Mesenchymal stem cell (in vitro differentiated cells and primary cell): ENCODE results near the gene IL1A.

Source experiments
- DNase-seq: peaks from one replicate; pipeline ENCODE4 v3.0.0-alpha.2; 2013
- H2AFZ ChIP-seq: one replicate; pipeline ENCODE4 v1.6.1; 2013; ENCODE audit warnings: low read depth, mild to moderate bottlenecking, control low read depth, inconsistent platforms, low read length, moderate library complexity
- H2AK5ac ChIP-seq: 2 replicates; pipeline ENCODE4 v1.6.1; 2013; ENCODE audit warnings: low read length, moderate library complexity, mild to moderate bottlenecking, inconsistent platforms; ENCODE audit not compliant: severe bottlenecking
- H2BK120ac ChIP-seq: one replicate; pipeline ENCODE4 v1.6.1; 2013; ENCODE audit warnings: low read depth, mild to moderate bottlenecking, inconsistent platforms, low read length, moderate library complexity
- H2BK12ac ChIP-seq, 2 experiments: one replicate each; pipeline ENCODE4 v1.6.1; 2013; ENCODE audit warnings: inconsistent platforms in 2 of 2, low read length in 2 of 2, mild to moderate bottlenecking in 2 of 2, moderate library complexity in 2 of 2, control low read depth in 1 of 2
- H2BK15ac ChIP-seq: one replicate; pipeline ENCODE4 v1.6.1; 2013; ENCODE audit warnings: mild to moderate bottlenecking, low read depth, inconsistent platforms; ENCODE audit not compliant: poor library complexity, severe bottlenecking
- H2BK5ac ChIP-seq: 2 replicates; pipeline ENCODE4 v1.6.1; 2013; ENCODE audit warnings: low read depth, mild to moderate bottlenecking, low read length, control low read depth, inconsistent platforms; ENCODE audit not compliant: poor library complexity, severe bottlenecking
- H3K14ac ChIP-seq, 2 experiments: one replicate each; pipeline ENCODE4 v1.6.1; 2013; ENCODE audit warnings: inconsistent platforms in 2 of 2, low read length in 2 of 2, control low read depth in 1 of 2, mild to moderate bottlenecking in 1 of 2, moderate library complexity in 1 of 2
- H3K18ac ChIP-seq, 2 experiments: one replicate each; pipeline ENCODE4 v1.6.1; 2013; ENCODE audit warnings: inconsistent platforms in 2 of 2, low read length in 2 of 2, control low read depth in 1 of 2, low read depth in 1 of 2, mild to moderate bottlenecking in 1 of 2
- H3K23ac ChIP-seq, 2 experiments: one replicate each; pipeline ENCODE4 v1.6.1; 2013; ENCODE audit warnings: inconsistent platforms in 2 of 2, low read length in 2 of 2, mild to moderate bottlenecking in 2 of 2, moderate library complexity in 2 of 2, control low read depth in 1 of 2
- H3K27ac ChIP-seq: 2 replicates; pipeline ENCODE4 v1.5.1; 2013; ENCODE audit warnings: mild to moderate bottlenecking, moderate library complexity, low read length, control low read depth, inconsistent platforms; ENCODE audit not compliant: poor library complexity, severe bottlenecking
- H3K27me3 ChIP-seq, 2 experiments: 2 replicates each; pipeline versions ENCODE4 v1.6.1 to v1.7.0; 2013; ENCODE audit warnings: low read length in 2 of 2, mild to moderate bottlenecking in 2 of 2, moderate library complexity in 2 of 2, control low read depth in 1 of 2, inconsistent platforms in 1 of 2; ENCODE audit not compliant: control insufficient read depth in 1 of 2, insufficient read depth in 1 of 2
- H3K36me3 ChIP-seq, 2 experiments: 2 replicates each; pipeline versions ENCODE4 v1.6.1 to v1.7.0; 2013; ENCODE audit warnings: low read length in 2 of 2, control low read depth in 1 of 2, inconsistent platforms in 1 of 2, low read depth in 1 of 2, mild to moderate bottlenecking in 1 of 2; ENCODE audit not compliant: insufficient read depth in 2 of 2, control insufficient read depth in 1 of 2
- H3K4ac ChIP-seq, 2 experiments: one replicate each; pipeline ENCODE4 v1.6.1; 2013; ENCODE audit warnings: inconsistent platforms in 2 of 2, low read length in 2 of 2, mild to moderate bottlenecking in 2 of 2, moderate library complexity in 2 of 2, control low read depth in 1 of 2, low read depth in 1 of 2
- H3K4me1 ChIP-seq: 2 replicates; pipeline ENCODE4 v1.6.1; 2013; ENCODE audit warnings: low read depth, low read length, control low read depth; ENCODE audit not compliant: control insufficient read depth, insufficient read depth
- H3K4me2 ChIP-seq: 2 replicates; pipeline ENCODE4 v1.6.1; 2013; ENCODE audit warnings: low read length, mild to moderate bottlenecking, inconsistent platforms; ENCODE audit not compliant: poor library complexity, severe bottlenecking
- H3K4me3 ChIP-seq, 2 experiments: 2 replicates each; pipeline versions ENCODE4 v1.5.1 to v1.7.0; 2013; ENCODE audit warnings: low read length in 2 of 2, mild to moderate bottlenecking in 2 of 2, control low read depth in 1 of 2, low read depth in 1 of 2; ENCODE audit not compliant: insufficient read depth in 1 of 2
- H3K79me1 ChIP-seq: replicated peaks from 2 replicates; pipeline ENCODE4 v1.6.1; 2013; ENCODE audit warnings: mild to moderate bottlenecking, control low read depth, low read length, inconsistent platforms; ENCODE audit not compliant: poor library complexity, severe bottlenecking
- H3K9ac ChIP-seq: 2 replicates; pipeline ENCODE4 v1.7.0; 2013; ENCODE audit warnings: mild to moderate bottlenecking, low read length, moderate library complexity
- H3K9me3 ChIP-seq: 2 replicates; pipeline ENCODE4 v1.7.0; 2013; ENCODE audit warnings: mild to moderate bottlenecking, low read length; ENCODE audit not compliant: control insufficient read depth
- H4K8ac ChIP-seq: one replicate; pipeline ENCODE4 v1.6.1; 2013; ENCODE audit warnings: inconsistent platforms, mild to moderate bottlenecking, low read length, moderate library complexity
- H4K91ac ChIP-seq: one replicate; pipeline ENCODE4 v1.6.1; 2013; ENCODE audit warnings: mild to moderate bottlenecking, low read length, inconsistent platforms
- WGBS: methylation state at CpG from one replicate; pipeline ENCODE4 v1.1.7; 2013; ENCODE audit warnings: mixed read lengths; 5-methylcytosine and 5-hydroxymethylcytosine counted together

IL1A gene

GRCh38 chr2:112773556-112773955, 10.7 kb downstream of the IL1A start:
- Histone ChIP-seq H2BK120ac (no peak overlapping the region), H2AK5ac (no peak overlapping the region), H3K23ac (no peak overlapping the region), H3K27ac (no peak overlapping the region), H3K9ac (no peak overlapping the region), H3K4ac (no peak overlapping the region), H2BK15ac (no peak overlapping the region), H2AFZ (no peak overlapping the region), H3K36me3 (no peaks in the 10 kb centered on the region), H3K4me2 (no peak overlapping the region), H3K79me1 (no peaks in the 10 kb centered on the region), H3K14ac (no peak overlapping the region), H2BK5ac (no peak overlapping the region), H3K4me1 (no peaks in the 10 kb centered on the region), H3K9me3 (no peaks in the 10 kb centered on the region), H4K91ac (no peak overlapping the region), H3K18ac (no peak overlapping the region), H2BK12ac (no peak overlapping the region), H3K27me3 (no peaks in the 10 kb centered on the region), H3K4me3 (no peak overlapping the region), H4K8ac (no peak overlapping the region)
- 45% methylated on average over 1 of the region's 2 CpGs for WGBS
- no peak for DNase-seq

- H3K4me1 ChIP-seq = no peaks in the 10 kb centered on the region
- H3K27me3 ChIP-seq = no peaks in the 10 kb centered on the region
- H2AFZ ChIP-seq = no peak overlapping the region
- no peaks in the 10 kb centered on the region for H3K36me3 ChIP-seq
- H3K27ac ChIP-seq = no peak overlapping the region
- H3K9me3 ChIP-seq = no peaks in the 10 kb centered on the region
- no peak overlapping the region for H2BK12ac ChIP-seq
- no peak overlapping the region for H3K4me3 ChIP-seq
- no peak overlapping the region for H3K4me2 ChIP-seq
- H2BK120ac ChIP-seq = peak overlapping the region; percentile 34
- H3K18ac ChIP-seq = no peak overlapping the region
- no peak overlapping the region for H4K91ac ChIP-seq
- H4K8ac ChIP-seq = no peak overlapping the region
- no peak overlapping the region for H3K23ac ChIP-seq
- 40% methylated on average over 1 of the region's 2 CpGs for WGBS
- DNase-seq = no peak
- no peak overlapping the region for H3K14ac ChIP-seq
- no peak overlapping the region for H2BK5ac ChIP-seq
- H3K4ac ChIP-seq = no peak overlapping the region
- H2BK15ac ChIP-seq = no peak overlapping the region
- no peaks in the 10 kb centered on the region for H3K79me1 ChIP-seq
- H2AK5ac ChIP-seq = no peak overlapping the region
- no peak overlapping the region for H3K9ac ChIP-seq
These were observed 11.3 kb downstream of the IL1A start for GRCh38 chr2:112772911-112773475.

GRCh38 chr2:112772322-112772721, 12.0 kb downstream of the IL1A start:
- Histone ChIP-seq H4K91ac (no peak overlapping the region), H3K4me1 (no peaks in the 10 kb centered on the region), H3K14ac (no peak overlapping the region), H3K9me3 (no peaks in the 10 kb centered on the region), H3K4ac (no peak overlapping the region), H2BK5ac (no peak overlapping the region), H3K4me2 (no peak overlapping the region), H2BK120ac (no peak overlapping the region), H2BK15ac (no peak overlapping the region), H3K23ac (no peak overlapping the region), H2AFZ (no peak overlapping the region), H2AK5ac (no peak overlapping the region), H3K4me3 (no peak overlapping the region), H3K18ac (no peak overlapping the region), H3K27ac (no peak overlapping the region), H3K36me3 (no peaks in the 10 kb centered on the region), H3K27me3 (no peaks in the 10 kb centered on the region), H3K79me1 (no peaks in the 10 kb centered on the region), H2BK12ac (no peak overlapping the region), H3K9ac (no peak overlapping the region), H4K8ac (no peak overlapping the region)
- no peak for DNase-seq
- WGBS = 75% methylated on average over 3 of the region's 4 CpGs

GRCh38 chr2:112768432-112768831, 15.9 kb downstream of the IL1A start:
- Histone ChIP-seq H2AFZ (no peak overlapping the region), H3K27ac (no peak overlapping the region), H3K4ac (no peak overlapping the region), H3K4me2 (no peak overlapping the region), H3K27me3 (no peaks in the 10 kb centered on the region), H2BK12ac (no peak overlapping the region), H2AK5ac (no peak overlapping the region), H2BK120ac (no peak overlapping the region), H3K9me3 (no peaks in the 10 kb centered on the region), H3K14ac (no peak overlapping the region), H2BK15ac (no peak overlapping the region), H3K4me3 (peak overlapping the region in 1 of 2 experiments; percentile 52), H3K9ac (no peak overlapping the region), H3K36me3 (no peaks in the 10 kb centered on the region), H3K23ac (no peak overlapping the region), H3K18ac (no peak overlapping the region), H4K91ac (no peak overlapping the region), H4K8ac (no peak overlapping the region), H2BK5ac (no peak overlapping the region), H3K4me1 (no peaks in the 10 kb centered on the region), H3K79me1 (peaks cover 7% of the 10 kb centered on the region)
- WGBS = 100% methylated on average over 1 of the region's 1 CpG
- DNase-seq = peak; percentile 82
